Lower leg skin (tissue), 3 donors: ENCODE measurements around the gene CNN3.

Experiments used
- CTCF ChIP-seq, 3 donors: fragments of 450-650 bp; IDR thresholded peaks; one replicate each; pipeline ENCODE4 v1.5.1; 2016; ENCODE audit warnings: antibody characterized with exemption in 3 of 3, mild to moderate bottlenecking in 3 of 3, moderate library complexity in 2 of 3
- POLR2A ChIP-seq, 2 donors: fragments of 450-650 bp; IDR thresholded peaks; one replicate each; pipeline ENCODE4 v1.6.1; 2016 to 2017; ENCODE audit warnings: antibody characterized with exemption in 2 of 2, mild to moderate bottlenecking in 1 of 2, moderate library complexity in 1 of 2

GRCh38 chr1:94949681-94950661 lies 23.1 kb upstream of the CNN3 start:
- no peak for TF ChIP-seq CTCF (IDR thresholded peaks at IDR 0.05)
- TF ChIP-seq POLR2A (IDR thresholded peaks at IDR 0.05): no peak
